DMS 273 treated with DMSO at 0.1 percent for 48 hours (cell line): ENCODE data around the gene EFEMP2.

ENCODE experiments used
- DNase-seq: peaks from one replicate; lab custom pipeline; 2025; lab: John Stamatoyannopoulos, UW

EFEMP2 gene

GRCh38 chr11:65865550-65866172 lies 6.9 kb downstream of the EFEMP2 start:
- DNase-seq = no peak

GRCh38 chr11:65864706-65865471 lies 7.7 kb downstream of the EFEMP2 start:
- no peak for DNase-seq

- no peak for DNase-seq
Observed at GRCh38 chr11:65863889-65864705, 8.5 kb downstream of the EFEMP2 start.

- no peak for DNase-seq
Observed at GRCh38 chr11:65862941-65863888, 9.4 kb downstream of the EFEMP2 start.

GRCh38 chr11:65862191-65862735 lies 10.3 kb downstream of the EFEMP2 start:
- DNase-seq = no peak

GRCh38 chr11:65861533-65862183 lies 10.9 kb downstream of the EFEMP2 start:
- no peak for DNase-seq

GRCh38 chr11:65861165-65861505 lies 11.5 kb downstream of the EFEMP2 start:
- no peak for DNase-seq

- DNase-seq = peak; percentile 87
Observed at GRCh38 chr11:65860278-65861164, 12.1 kb downstream of the EFEMP2 start, which contains the start of gene MUS81. Gene MUS81 (plus strand): TSS chr11:65860433. CDS start chr11:65860754, 321 bp downstream.

GRCh38 chr11:65859812-65860277 lies 12.8 kb downstream of the EFEMP2 start:
- no peak for DNase-seq

GRCh38 chr11:65859095-65859811 lies 13.3 kb downstream of the EFEMP2 start:
- peak; percentile 93 for DNase-seq

GRCh38 chr11:65858681-65859087 lies 13.9 kb downstream of the EFEMP2 start:
- DNase-seq = no peak

GRCh38 chr11:65857853-65858680 lies 14.5 kb downstream of the EFEMP2 start, which contains the start of gene CFL1:
Gene CFL1 (minus strand): TSS chr11:65858180. CDS start chr11:65858099, 81 bp downstream.
- peak; percentile 87 for DNase-seq

GRCh38 chr11:65857500-65857852 lies 15.1 kb downstream of the EFEMP2 start:
- no peak for DNase-seq

- no peak for DNase-seq
Observed at GRCh38 chr11:65856689-65857499, 15.7 kb downstream of the EFEMP2 start.

GRCh38 chr11:65855927-65856363 lies 16.7 kb downstream of the EFEMP2 start:
- DNase-seq = no peak

GRCh38 chr11:65854852-65855837 lies 17.5 kb downstream of the EFEMP2 start:
- DNase-seq = no peak
